Common myeloid progenitor, CD34-positive (primary cell): ENCODE data around the gene P2RY14.
"Not testable (repeated sequence)": the region's sequence is repeated elsewhere in the genome, so short reads cannot be mapped to it uniquely, and the experiment has no call there.

Source experiments
- CTCF ChIA-PET: fragments of 350-600 bp; sonication (Branson Sonifier 250); formaldehyde crosslinking; loops from one replicate; lab custom pipeline; 2021; ENCODE audit warnings: antibody characterized with exemption; lab: Charles Lee
- POLR2A ChIA-PET: fragments of 350-600 bp; sonication (Branson Sonifier 250); formaldehyde crosslinking; loops from one replicate; lab custom pipeline; 2021; ENCODE audit warnings: antibody characterized with exemption; lab: Charles Lee
- DNase-seq, 3 donors: peaks; one replicate each; pipeline versions ENCODE4 v3.0.0 to v3.0.0-alpha.2; 2013
- H3K27ac ChIP-seq, 2 experiments: 1 replicate in 1 of 2; 2 replicates in 1 of 2; pipeline ENCODE4 v1.7.0; 2013; ENCODE audit warnings: inconsistent platforms in 2 of 2, low read length in 2 of 2, mild to moderate bottlenecking in 2 of 2, low read depth in 1 of 2, moderate library complexity in 1 of 2; ENCODE audit not compliant: severe bottlenecking in 2 of 2, insufficient read depth in 1 of 2, poor library complexity in 1 of 2
- H3K27me3 ChIP-seq, 5 experiments: replicated peaks in 2 of 5; 1 replicate in 3 of 5; 2 replicates in 2 of 5; pipeline versions ENCODE4 v1.6.1 to v1.7.0; 2013; ENCODE audit warnings: low read length in 4 of 5, mild to moderate bottlenecking in 2 of 5, moderate library complexity in 2 of 5, inconsistent platforms in 1 of 5; ENCODE audit not compliant: insufficient read depth in 5 of 5, control insufficient read depth in 4 of 5
- H3K36me3 ChIP-seq, 4 experiments: 1 replicate in 2 of 4; 2 replicates in 2 of 4; pipeline versions ENCODE4 v1.6.1 to v1.7.0; 2013; ENCODE audit warnings: low read length in 3 of 4, control low read depth in 1 of 4, mild to moderate bottlenecking in 1 of 4; ENCODE audit not compliant: control insufficient read depth in 4 of 4, insufficient read depth in 4 of 4
- H3K4me1 ChIP-seq, 4 experiments: 1 replicate in 3 of 4; 2 replicates in 1 of 4; pipeline versions ENCODE4 v1.6.1 to v1.7.1; 2013; ENCODE audit warnings: low read length in 3 of 4, mild to moderate bottlenecking in 3 of 4, control low read depth in 1 of 4, inconsistent platforms in 1 of 4, moderate library complexity in 1 of 4; ENCODE audit not compliant: control insufficient read depth in 4 of 4, insufficient read depth in 4 of 4; ENCODE audit errors: control extremely low read depth in 1 of 4
- H3K4me3 ChIP-seq, 7 experiments: 1 replicate in 4 of 7; 2 replicates in 3 of 7; pipeline versions ENCODE4 v1.5.1 to v1.7.0; 2013; ENCODE audit warnings: mild to moderate bottlenecking in 7 of 7, low read length in 6 of 7, moderate library complexity in 6 of 7, inconsistent platforms in 2 of 7, low read depth in 2 of 7, control low read depth in 1 of 7; ENCODE audit not compliant: insufficient read depth in 4 of 7, control insufficient read depth in 1 of 7; ENCODE audit errors: extremely low read depth in 1 of 7
- H3K9me3 ChIP-seq, 5 experiments: 1 replicate in 4 of 5; 2 replicates in 1 of 5; pipeline versions ENCODE4 v1.6.1 to v1.7.1; 2013; ENCODE audit warnings: low read length in 4 of 5, mild to moderate bottlenecking in 2 of 5, inconsistent platforms in 1 of 5, low read depth in 1 of 5, moderate library complexity in 1 of 5; ENCODE audit not compliant: control insufficient read depth in 4 of 5, insufficient read depth in 2 of 5; ENCODE audit errors: control extremely low read depth in 1 of 5
- WGBS: methylation state at CpG from one replicate; pipeline ENCODE4 v1.1.5; 2013; ENCODE audit not compliant: insufficient coverage; 5-methylcytosine and 5-hydroxymethylcytosine counted together

The P2RY14 gene

GRCh38 chr3:151256749-151257148 is 21.6 kb downstream of the P2RY14 start:
- Histone ChIP-seq H3K9me3 (no peaks in the 10 kb centered on the region), H3K36me3 (peaks cover 0 to 27% (median 7%) of the 10 kb centered on the region in 4 experiments), H3K27ac (no peak overlapping the region), H3K4me3 (no peak overlapping the region), H3K27me3 (no peaks in the 10 kb centered on the region), H3K4me1 (no peaks in the 10 kb centered on the region)
- WGBS = 91% methylated on average over 1 of the region's 1 CpG
- DNase-seq = no peak
- POLR2A ChIA-PET = no interaction called here
- CTCF ChIA-PET = interaction anchor here (1.1 to 5.5 kb wide), 3 partner anchors 10 to 46 kb away, joined by 3 to 30 read pairs (median 5); no protein-coding TSS in a partner anchor

- no peaks in the 10 kb centered on the region for H3K9me3 ChIP-seq
- H3K4me3 ChIP-seq = no peak overlapping the region
- H3K4me1 ChIP-seq = no peaks in the 10 kb centered on the region
- DNase-seq = no peak
- H3K27ac ChIP-seq = no peak overlapping the region
- no peaks in the 10 kb centered on the region for H3K27me3 ChIP-seq
- CTCF ChIA-PET = interaction anchor here (1.5 to 1.6 kb wide), 3 partner anchors 14 to 22 kb away, joined by 4 to 5 read pairs (median 4); no protein-coding TSS in a partner anchor
- POLR2A ChIA-PET = interaction anchor here (0.8 kb wide), 1 partner anchor 13 kb away, joined by 3 read pairs; no protein-coding TSS in a partner anchor
- WGBS = 100% methylated on average over 2 of the region's 3 CpGs
- peaks cover 0 to 3% (median 0%) of the 10 kb centered on the region in 4 experiments for H3K36me3 ChIP-seq
Measured at GRCh38 chr3:151248772-151249337, 29.5 kb downstream of the P2RY14 start.

DNA sequence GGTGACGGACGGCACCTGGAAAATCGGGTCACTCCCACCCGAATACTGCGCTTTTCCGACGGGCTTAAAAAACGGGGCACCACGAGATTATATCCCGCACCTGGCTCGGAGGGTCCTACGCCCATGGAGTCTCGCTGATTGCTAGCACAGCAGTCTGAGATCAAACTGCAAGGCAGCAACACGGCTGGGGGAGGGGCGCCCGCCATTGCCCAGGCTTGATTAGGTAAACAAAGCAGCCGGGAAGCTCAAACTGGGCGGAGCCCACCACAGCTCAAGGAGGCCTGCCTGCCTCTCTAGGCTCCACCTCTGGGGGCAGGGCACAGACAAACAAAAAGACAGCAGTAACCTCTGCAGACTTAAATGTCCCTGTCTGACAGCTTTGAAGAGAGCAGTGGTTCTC is 36.3 kb downstream of the P2RY14 start:
- H3K27ac ChIP-seq, POLR2A ChIA-PET, H3K36me3 ChIP-seq, CTCF ChIA-PET, H3K27me3 ChIP-seq, DNase-seq, H3K4me3 ChIP-seq, H3K9me3 ChIP-seq, H3K4me1 ChIP-seq: not testable (repeated sequence)
- WGBS = 100% methylated on average over 3 of the region's 18 CpGs

DNA sequence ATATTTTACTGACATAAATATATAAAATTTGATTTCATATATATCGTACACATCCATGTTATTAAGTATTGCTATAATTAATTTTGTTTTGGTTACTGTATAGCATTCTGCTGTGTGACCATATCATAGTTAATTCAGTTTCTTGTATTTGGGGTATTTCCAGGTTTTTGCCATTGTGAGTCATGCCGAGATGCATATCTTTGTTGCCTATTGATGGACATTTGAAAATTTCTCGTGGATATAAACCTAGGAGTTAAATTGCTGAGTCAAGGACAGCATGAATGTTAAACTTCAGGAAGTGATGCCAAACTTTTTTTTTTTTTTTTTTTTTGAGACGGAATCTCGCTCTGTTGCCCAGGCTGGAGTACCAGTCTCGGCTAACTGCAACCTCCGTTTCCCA is 41.6 kb downstream of the P2RY14 start:
- H3K4me1 ChIP-seq = peaks cover 0 to 2% (median 0%) of the 10 kb centered on the region in 4 experiments
- no peak overlapping the region for H3K4me3 ChIP-seq
- peaks cover 0 to 13% (median 5%) of the 10 kb centered on the region in 4 experiments for H3K36me3 ChIP-seq
- no peaks in the 10 kb centered on the region for H3K27me3 ChIP-seq
- 100% methylated on average over 4 of the region's 7 CpGs for WGBS
- no peaks in the 10 kb centered on the region for H3K9me3 ChIP-seq
- no peak overlapping the region for H3K27ac ChIP-seq
- POLR2A ChIA-PET = no interaction called here
- CTCF ChIA-PET = interaction anchor here (13.9 kb wide), 1 partner anchor 43 kb away, joined by 227 read pairs; the partner anchor contains the start of gene P2RY14
- DNase-seq = peak in 2 of 3 donors; percentile 65 to 71

DNA sequence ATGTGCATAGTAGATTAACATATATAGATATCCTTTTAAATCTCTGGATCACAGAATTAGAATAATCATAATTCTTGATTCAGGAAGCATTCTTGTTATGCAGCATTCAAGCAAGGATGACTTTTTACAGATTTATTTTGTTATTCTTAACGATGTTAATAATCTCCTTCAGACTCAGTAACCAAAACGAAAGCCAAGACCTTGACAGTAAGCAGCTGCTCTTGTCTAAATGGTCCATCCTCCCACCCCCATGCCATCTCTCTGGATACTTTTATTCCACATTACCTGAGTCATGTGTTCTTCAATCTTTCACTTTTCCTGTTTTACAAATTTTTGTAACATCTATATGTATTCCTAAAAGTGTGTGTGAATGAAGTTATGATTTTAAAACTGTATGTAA is 42.0 kb downstream of the P2RY14 start:
- Histone ChIP-seq H3K4me1 (peaks cover 0 to 2% (median 0%) of the 10 kb centered on the region in 4 experiments), H3K27me3 (no peaks in the 10 kb centered on the region), H3K4me3 (no peak overlapping the region), H3K36me3 (peaks cover 0 to 12% (median 3%) of the 10 kb centered on the region in 4 experiments), H3K9me3 (no peaks in the 10 kb centered on the region), H3K27ac (no peak overlapping the region)
- POLR2A ChIA-PET = no interaction called here
- WGBS = 85% methylated on average over 2 of the region's 2 CpGs
- CTCF ChIA-PET = interaction anchor here (0.9 to 13.9 kb wide), 4 partner anchors 10 to 48 kb away, joined by 3 to 227 read pairs (median 6); partner anchors contain the start of gene P2RY14
- no peak for DNase-seq

- ChIA-PET CTCF (interaction anchor here (1.0 to 13.9 kb wide), 8 partner anchors 9 to 124 kb away, joined by 3 to 227 read pairs (median 4); partner anchors contain the start of gene P2RY14), POLR2A (no interaction called here)
- no peak for DNase-seq
Measured at GRCh38 chr3:151234825-151235224, 43.5 kb downstream of the P2RY14 start.

DNA sequence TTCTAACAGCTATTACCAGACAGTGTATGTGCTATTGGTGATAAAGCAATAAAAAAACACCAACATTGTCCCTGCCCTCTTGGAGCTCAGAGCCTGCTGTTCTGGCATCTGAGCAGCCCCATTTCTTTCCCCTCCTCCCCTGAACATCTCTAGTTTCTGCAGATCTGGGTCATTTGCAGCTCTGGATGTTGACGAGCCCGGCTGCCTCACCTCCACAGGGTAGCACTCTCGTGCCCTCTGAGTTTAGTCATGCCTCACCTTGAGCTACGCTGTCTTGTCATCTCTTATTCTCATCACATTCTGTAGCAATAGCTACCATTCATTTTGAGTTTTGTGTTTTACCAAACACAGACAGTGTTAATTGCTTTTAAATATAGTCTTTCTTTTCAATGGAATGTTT is 45.4 kb downstream of the P2RY14 start:
- CTCF ChIA-PET = interaction anchor here (0.9 to 13.9 kb wide), 4 partner anchors 22 to 145 kb away, joined by 3 to 227 read pairs (median 4); partner anchors contain the start of gene P2RY14

More at GRCh38 chr3:151234825-151235224, 43.5 kb downstream of the P2RY14 start:
- H3K27ac ChIP-seq = peak overlapping the region in 1 of 2 experiments; percentile 43
- H3K4me3 ChIP-seq = no peak overlapping the region
- no CpG with 5 or more reads among the region's 6 CpGs for WGBS
- no peaks in the 10 kb centered on the region for H3K27me3 ChIP-seq
- no peaks in the 10 kb centered on the region for H3K9me3 ChIP-seq
- H3K4me1 ChIP-seq = peaks cover 4 to 14% (median 8%) of the 10 kb centered on the region in 4 experiments
- H3K36me3 ChIP-seq = peaks cover 0 to 8% (median 3%) of the 10 kb centered on the region in 4 experiments

More for the DNA sequence above, 45.4 kb downstream of the P2RY14 start:
- H3K27me3 ChIP-seq = no peaks in the 10 kb centered on the region
- no peak overlapping the region for H3K4me3 ChIP-seq
- no peak for DNase-seq
- POLR2A ChIA-PET = interaction anchor here (0.8 kb wide), 1 partner anchor 52 kb away, joined by 3 read pairs; no protein-coding TSS in a partner anchor
- H3K27ac ChIP-seq = no peak overlapping the region
- peaks cover 0 to 6% (median 3%) of the 10 kb centered on the region in 4 experiments for H3K36me3 ChIP-seq
- WGBS = 100% methylated on average over 2 of the region's 4 CpGs
- peaks cover 6 to 24% (median 14%) of the 10 kb centered on the region in 4 experiments for H3K4me1 ChIP-seq
- H3K9me3 ChIP-seq = no peaks in the 10 kb centered on the region
